ENCODE data around the gene MTERF4. TPM values are rescaled to one million over a fixed set of nuclear protein-coding genes. Genes with fewer than 3 reads are reported as not detected.

The MTERF4 gene
- total and polyA plus RNA-seq, 2 of the 8 experiments (the other 6 are each of a cell fraction or from before 2014, with no cell fraction given): 25.9 to 28.5 TPM

- TF ChIP-seq TEAD4 (IDR thresholded peaks at IDR 0.05; ENCODE audit: low read depth, low read length) (no peak), TBP (IDR thresholded peaks at IDR 0.05; ENCODE audit: low read depth, low read length) (no peak), BRCA1 (IDR thresholded peaks at IDR 0.05; ENCODE audit: low read depth, low read length) (no peak), JUN (IDR thresholded peaks at IDR 0.05; ENCODE audit: low read depth, low read length) (no peak)
Observed at GRCh38 chr2:241048949-241049343, 53.1 kb downstream of the MTERF4 start (continued).

Data from H1 (cell line).